Ascending aorta (tissue), 2 donors: Measurements from ENCODE around the gene CACNA2D1. TPM values are rescaled to one million over a fixed set of nuclear protein-coding genes. Genes with fewer than 3 reads are reported as not detected.

Experiments
- DNase-seq, 2 donors: peaks; one replicate each; pipeline ENCODE4 v3.0.0-alpha.2; 2019; ENCODE audit warnings: low spot score in 2 of 2
- H3K27ac ChIP-seq, 2 donors: fragments of 200-600 bp; sonication (generic); one replicate each; pipeline ENCODE4 v1.5.1; 2016 to 2017; ENCODE audit warnings: mild to moderate bottlenecking in 1 of 2
- H3K27me3 ChIP-seq: fragments of 200-600 bp; sonication (generic); one replicate; pipeline ENCODE4 v1.5.1; 2017
- H3K36me3 ChIP-seq, 2 donors: fragments of 200-600 bp; sonication (generic); one replicate each; pipeline ENCODE4 v1.5.1; 2016
- H3K4me1 ChIP-seq, 2 donors: fragments of 200-600 bp; sonication (generic); one replicate each; pipeline ENCODE4 v1.5.1; 2016 to 2017; ENCODE audit warnings: mild to moderate bottlenecking in 1 of 2
- H3K4me3 ChIP-seq, 2 donors: fragments of 200-600 bp; sonication (generic); one replicate each; pipeline ENCODE4 v1.5.1; 2016 to 2017; ENCODE audit warnings: mild to moderate bottlenecking in 1 of 2
- H3K9me3 ChIP-seq, 2 donors: fragments of 200-600 bp; sonication (generic); one replicate each; pipeline ENCODE4 v1.5.1; 2016
- CTCF ChIP-seq, 3 experiments: fragments of 200-600 bp in 2 of 3; fragments of 450-650 bp in 1 of 3; sonication (generic) in 2 of 3; IDR thresholded peaks; one replicate each; pipeline ENCODE4 v1.5.1; 2016 to 2019; ENCODE audit warnings: antibody characterized with exemption in 3 of 3, mild to moderate bottlenecking in 1 of 3, moderate library complexity in 1 of 3
- intact Hi-C: fragments of 100-400 bp; cut with DNase I; formaldehyde crosslinking; loops from one replicate; pipeline ENCODE4 v1.15.1; 2023
- total RNA-seq: library from RNA; depleted of rRNA; stranded (reverse); fragments of >200 nt; gene quantifications from one replicate; pipeline ENCODE4 v1.1.0, GENCODE V29; 2016

CACNA2D1 gene
- total RNA-seq, 1 donor from 2014 or later: 17.3 TPM

GRCh38 chr7:82166260-82167015, 277.1 kb downstream of the CACNA2D1 start:
- no peaks in the 10 kb centered on the region for H3K9me3 ChIP-seq
- H3K27me3 ChIP-seq: no peaks in the 10 kb centered on the region
- peaks cover 0 to 4% of the 10 kb centered on the region in 2 donors for H3K4me1 ChIP-seq
- intact Hi-C loops: loop anchor here (10.0 kb wide), 1 partner anchor 308 kb away; no protein-coding TSS in a partner anchor
- no peaks in the 10 kb centered on the region for H3K36me3 ChIP-seq
- TF ChIP-seq CTCF (IDR thresholded peaks at IDR 0.05): no peak
- H3K27ac ChIP-seq: no peak overlapping the region
- DNase-seq: no peak
- no peak overlapping the region for H3K4me3 ChIP-seq

GRCh38 chr7:82164813-82165212, 278.8 kb downstream of the CACNA2D1 start:
- Histone ChIP-seq H3K4me3 (no peak overlapping the region), H3K27ac (no peak overlapping the region), H3K36me3 (no peaks in the 10 kb centered on the region), H3K4me1 (peaks cover 0 to 4% of the 10 kb centered on the region in 2 donors), H3K27me3 (no peaks in the 10 kb centered on the region), H3K9me3 (no peaks in the 10 kb centered on the region)
- TF ChIP-seq CTCF (IDR thresholded peaks at IDR 0.05): peak in 2 of 3 experiments; percentile 23 to 34
- intact Hi-C loops: loop anchor here (10.0 kb wide), 1 partner anchor 310 kb away; no protein-coding TSS in a partner anchor
- DNase-seq: no peak

GRCh38 chr7:82164410-82164809, 279.2 kb downstream of the CACNA2D1 start:
- Histone ChIP-seq H3K36me3 (no peaks in the 10 kb centered on the region), H3K27me3 (no peaks in the 10 kb centered on the region), H3K9me3 (no peaks in the 10 kb centered on the region), H3K4me3 (no peak overlapping the region), H3K27ac (no peak overlapping the region), H3K4me1 (peaks cover 0 to 4% of the 10 kb centered on the region in 2 donors)
- DNase-seq: no peak
- intact Hi-C loops: loop anchor here (10.0 kb wide), 1 partner anchor 310 kb away; no protein-coding TSS in a partner anchor
- TF ChIP-seq CTCF (IDR thresholded peaks at IDR 0.05): no peak

GRCh38 chr7:82163586-82163985, 280.0 kb downstream of the CACNA2D1 start:
- peaks cover 0 to 4% of the 10 kb centered on the region in 2 donors for H3K4me1 ChIP-seq
- H3K9me3 ChIP-seq: no peaks in the 10 kb centered on the region
- no peaks in the 10 kb centered on the region for H3K36me3 ChIP-seq
- no peak for DNase-seq
- no peak for TF ChIP-seq CTCF (IDR thresholded peaks at IDR 0.05)
- intact Hi-C loops: loop anchor here (10.0 kb wide), 1 partner anchor 311 kb away; no protein-coding TSS in a partner anchor
- no peak overlapping the region for H3K27ac ChIP-seq
- H3K27me3 ChIP-seq: no peaks in the 10 kb centered on the region
- no peak overlapping the region for H3K4me3 ChIP-seq

- no peaks in the 10 kb centered on the region for H3K27me3 ChIP-seq
- intact Hi-C loops: loop anchor here (10.0 kb wide), 1 partner anchor 313 kb away; no protein-coding TSS in a partner anchor
- H3K4me1 ChIP-seq: peaks cover 0 to 4% of the 10 kb centered on the region in 2 donors
- no peak overlapping the region for H3K27ac ChIP-seq
- DNase-seq: no peak
- no peak overlapping the region for H3K4me3 ChIP-seq
- H3K36me3 ChIP-seq: no peaks in the 10 kb centered on the region
- TF ChIP-seq CTCF (IDR thresholded peaks at IDR 0.05): no peak
- no peaks in the 10 kb centered on the region for H3K9me3 ChIP-seq
Observed at GRCh38 chr7:82162289-82162688, 281.3 kb downstream of the CACNA2D1 start.
